ENCODE results near the gene NMD3.

Gene NMD3

GRCh38 chr3:161231861-161232260, 10.8 kb downstream of the NMD3 start:
- TF ChIP-seq GABPA (IDR thresholded peaks at IDR 0.05; ENCODE audit: low read depth) (no peak), REST (IDR thresholded peaks at IDR 0.05; ENCODE audit: insufficient replicate concordance, low read depth) (no peak), POLR2AphosphoS5 (IDR thresholded peaks at IDR 0.05; ENCODE audit: low read depth) (no peak), SPI1 (IDR thresholded peaks at IDR 0.05; ENCODE audit: borderline replicate concordance, low read depth) (no peak), CTCF (IDR thresholded peaks at IDR 0.05; ENCODE audit: insufficient read depth, low read length) (no peak)
- Histone ChIP-seq H3K4me3 (replicated peaks; ENCODE audit: insufficient read depth, low read length) (no peak overlapping the region), H3K27me3 (ENCODE audit: insufficient read depth, poor library complexity, severe bottlenecking) (no peaks in the 10 kb centered on the region), H3K27ac (replicated peaks) (no peak overlapping the region)
- no peak for DNase-seq (ENCODE audit: low read depth in 1 of 2, low spot score in 1 of 2)

GRCh38 chr3:161233557-161233956, 12.4 kb downstream of the NMD3 start:
- Histone ChIP-seq H3K27ac (replicated peaks) (no peak overlapping the region), H3K4me3 (replicated peaks; ENCODE audit: insufficient read depth, low read length) (no peak overlapping the region), H3K27me3 (ENCODE audit: insufficient read depth, poor library complexity, severe bottlenecking) (no peaks in the 10 kb centered on the region)
- TF ChIP-seq CTCF (IDR thresholded peaks at IDR 0.05; ENCODE audit: insufficient read depth, low read length) (no peak), GABPA (IDR thresholded peaks at IDR 0.05; ENCODE audit: low read depth) (no peak), REST (IDR thresholded peaks at IDR 0.05; ENCODE audit: insufficient replicate concordance, low read depth) (no peak), SPI1 (IDR thresholded peaks at IDR 0.05; ENCODE audit: borderline replicate concordance, low read depth) (no peak), POLR2AphosphoS5 (IDR thresholded peaks at IDR 0.05; ENCODE audit: low read depth) (no peak)
- no peak for DNase-seq (ENCODE audit: low read depth in 1 of 2, low spot score in 1 of 2)

GRCh38 chr3:161236240-161236639, 15.1 kb downstream of the NMD3 start:
- no peak overlapping the region for H3K4me3 ChIP-seq (replicated peaks; ENCODE audit: insufficient read depth, low read length)
- DNase-seq (ENCODE audit: low read depth in 1 of 2, low spot score in 1 of 2): no peak
- no peak overlapping the region for H3K27ac ChIP-seq (replicated peaks)
- TF ChIP-seq POLR2AphosphoS5 (IDR thresholded peaks at IDR 0.05; ENCODE audit: low read depth) (no peak), CTCF (IDR thresholded peaks at IDR 0.05; ENCODE audit: insufficient read depth, low read length) (no peak), GABPA (IDR thresholded peaks at IDR 0.05; ENCODE audit: low read depth) (no peak), REST (IDR thresholded peaks at IDR 0.05; ENCODE audit: insufficient replicate concordance, low read depth) (no peak), SPI1 (IDR thresholded peaks at IDR 0.05; ENCODE audit: borderline replicate concordance, low read depth) (no peak)
- no peaks in the 10 kb centered on the region for H3K27me3 ChIP-seq (ENCODE audit: insufficient read depth, poor library complexity, severe bottlenecking)

Measured in HL-60 (cell line).